Lower lobe of right lung (tissue), 2 donors: ENCODE results near the gene ZNF598. TPM values are rescaled to one million over a fixed set of nuclear protein-coding genes. Genes with fewer than 3 reads are reported as not detected.
"Not testable (repeated sequence)": the region's sequence is repeated elsewhere in the genome, so short reads cannot be mapped to it uniquely, and the experiment has no call there.

ENCODE experiments used
- ATAC-seq, 2 donors: fragments of 200-7000 bp; cut with Tn5 transposase; one replicate each; pipeline ENCODE4 v1.9.1; 2020 to 2022; ENCODE audit warnings: mild to moderate bottlenecking in 2 of 2, moderate library complexity in 2 of 2
- DNase-seq: peaks from one replicate; pipeline ENCODE4 v3.0.0-alpha.2; 2020
- H3K27ac ChIP-seq: fragments of 200-600 bp; one replicate; pipeline ENCODE4 v1.8.0; 2022
- H3K27me3 ChIP-seq: fragments of 200-600 bp; one replicate; pipeline ENCODE4 v1.8.0; 2022; ENCODE audit warnings: low read depth
- H3K36me3 ChIP-seq: fragments of 200-600 bp; one replicate; pipeline ENCODE4 v1.8.0; 2022; ENCODE audit warnings: mild to moderate bottlenecking
- H3K4me1 ChIP-seq: fragments of 200-600 bp; one replicate; pipeline ENCODE4 v1.8.0; 2022
- H3K4me3 ChIP-seq: fragments of 200-600 bp; one replicate; pipeline ENCODE4 v1.8.0; 2022; ENCODE audit warnings: mild to moderate bottlenecking
- H3K9me3 ChIP-seq: fragments of 200-600 bp; one replicate; pipeline ENCODE4 v1.8.0; 2022
- CTCF ChIP-seq: fragments of 200-600 bp; IDR thresholded peaks from one replicate; pipeline ENCODE4 v1.8.0; 2022; ENCODE audit warnings: antibody characterized with exemption, mild to moderate bottlenecking
- intact Hi-C: fragments of 100-400 bp; cut with DNase I; formaldehyde crosslinking; loops from one replicate; pipeline ENCODE4 v1.11.0; 2022
- total RNA-seq: library from RNA; stranded (reverse); fragmentation: NEBNext Ultra II Directional; extraction: Animal tissue kit (Norgen Biotek cat#: 25700); gene quantifications from one replicate; pipeline ENCODE4 v1.2.1, GENCODE V29; 2021
- donor health status: DM: no; HTN: yes; CAD: no; lungs with severe emphysema.

Gene ZNF598
- total RNA-seq, 1 donor from 2014 or later = 27.2 TPM

GRCh38 chr16:2015947-2016208 lies 6.3 kb upstream of the ZNF598 start:
- ATAC-seq (peak in 1 of 2 donors; percentile 40), DNase-seq (no peak)
- H3K36me3 ChIP-seq = no peaks in the 10 kb centered on the region
- H3K27me3 ChIP-seq = peaks cover 39% of the 10 kb centered on the region
- TF ChIP-seq CTCF = no peak
- intact Hi-C loops = no loop called here
- H3K4me3 ChIP-seq = no peak overlapping the region
- H3K9me3 ChIP-seq = no peaks in the 10 kb centered on the region
- H3K4me1 ChIP-seq = peaks cover 12% of the 10 kb centered on the region
- H3K27ac ChIP-seq = no peak overlapping the region

- H3K9me3 ChIP-seq = no peaks in the 10 kb centered on the region
- intact Hi-C loops = no loop called here
- ATAC-seq = peak; percentile 49 to 85
- peaks cover 14% of the 10 kb centered on the region for H3K4me1 ChIP-seq
- H3K27me3 ChIP-seq = peaks cover 33% of the 10 kb centered on the region
- H3K27ac ChIP-seq = no peak overlapping the region
- DNase-seq = peak; percentile 60
- H3K4me3 ChIP-seq = no peak overlapping the region
- TF ChIP-seq CTCF = no peak
- no peaks in the 10 kb centered on the region for H3K36me3 ChIP-seq
These were observed 5.7 kb upstream of the ZNF598 start for GRCh38 chr16:2015117-2015946.

DNA sequence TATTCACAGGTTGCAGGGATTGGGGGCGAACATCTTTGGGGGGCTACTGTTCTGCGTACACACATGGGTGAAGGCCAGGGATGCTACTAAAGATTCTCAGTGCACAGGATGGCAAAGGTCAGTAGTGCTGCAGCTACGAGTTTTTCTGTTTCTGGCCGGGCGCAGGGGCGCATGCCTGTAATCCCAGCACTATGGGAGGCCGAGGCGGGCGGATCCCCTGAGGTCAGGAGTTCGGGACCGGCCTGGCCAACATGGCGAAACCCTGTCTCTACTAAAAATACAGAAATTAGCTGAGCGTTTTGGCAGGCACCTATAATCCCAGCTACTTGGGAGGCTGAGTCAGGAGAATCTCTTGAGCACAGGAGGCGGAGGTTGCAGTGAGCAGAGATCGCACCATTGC lies 3.9 kb upstream of the ZNF598 start:
- no peak for TF ChIP-seq CTCF
- Histone ChIP-seq H3K9me3 (no peaks in the 10 kb centered on the region), H3K4me3 (no peak overlapping the region), H3K4me1 (peaks cover 11% of the 10 kb centered on the region), H3K27ac (no peak overlapping the region), H3K36me3 (no peaks in the 10 kb centered on the region), H3K27me3 (peaks cover 15% of the 10 kb centered on the region)
- intact Hi-C loops = no loop called here
- ATAC-seq (no peak), DNase-seq (no peak)

DNA sequence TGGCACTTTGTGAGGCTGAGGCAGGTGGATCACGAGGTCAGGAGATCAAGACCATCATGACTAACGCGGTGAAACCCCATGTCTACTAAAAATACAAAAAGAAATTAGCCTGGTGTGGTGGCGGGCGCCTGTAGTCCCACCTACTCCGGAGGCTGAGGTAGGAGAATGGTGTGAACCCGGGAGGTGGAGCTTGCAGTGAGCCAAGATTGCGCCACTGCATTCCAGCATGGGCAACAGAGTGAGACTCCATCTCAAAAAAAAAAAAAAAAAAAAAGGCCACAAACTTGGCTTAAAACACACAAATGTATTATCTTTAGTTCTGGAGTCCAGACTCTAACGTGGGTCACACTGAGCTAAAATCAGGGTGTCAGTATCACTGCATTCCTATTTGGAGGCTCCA lies 2.1 kb upstream of the ZNF598 start:
- H3K27ac ChIP-seq, H3K9me3 ChIP-seq, H3K4me3 ChIP-seq, intact Hi-C loops, H3K27me3 ChIP-seq, DNase-seq, ATAC-seq, H3K36me3 ChIP-seq: not testable (repeated sequence)
- peaks cover 29% of the 10 kb centered on the region for H3K4me1 ChIP-seq

GRCh38 chr16:2009164-2009711 lies 383 bp downstream of the ZNF598 start:
- ATAC-seq = peak; percentile 1 to 14
- no peaks in the 10 kb centered on the region for H3K36me3 ChIP-seq
- no peaks in the 10 kb centered on the region for H3K9me3 ChIP-seq
- no peak for DNase-seq
- intact Hi-C loops = no loop called here
- no peaks in the 10 kb centered on the region for H3K27me3 ChIP-seq
- no peak for TF ChIP-seq CTCF
- peak overlapping the region; percentile 95 for H3K27ac ChIP-seq
- H3K4me1 ChIP-seq = peaks cover 53% of the 10 kb centered on the region
- peak overlapping the region; percentile 93 for H3K4me3 ChIP-seq

DNA sequence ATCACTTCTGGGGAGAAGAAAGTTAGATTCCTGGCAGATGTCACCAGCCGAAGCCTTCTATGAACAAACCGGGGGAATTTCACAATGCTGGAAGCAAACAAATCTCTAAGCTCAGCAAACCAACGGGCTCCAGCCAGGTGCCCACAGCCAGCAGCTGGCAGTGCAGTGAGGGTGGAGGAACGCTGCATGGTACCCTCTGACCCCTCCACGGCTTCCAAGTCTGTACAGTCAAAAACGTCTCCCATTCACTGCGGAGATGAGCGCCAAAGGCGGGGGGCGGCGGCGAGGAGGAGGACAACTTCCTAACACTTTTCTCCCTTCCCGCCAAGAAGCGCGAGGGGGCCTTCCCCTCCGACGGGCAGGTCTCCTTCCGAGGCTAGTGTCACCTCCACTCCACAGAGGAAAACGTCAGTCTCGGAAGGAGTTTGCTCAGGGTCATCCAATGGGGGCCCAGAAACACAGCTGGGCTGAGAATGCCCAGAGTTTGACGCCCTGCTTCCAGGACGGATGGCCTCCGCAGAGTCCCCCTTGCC lies 924 bp downstream of the ZNF598 start:
- H3K27me3 ChIP-seq = no peaks in the 10 kb centered on the region
- peak overlapping the region; percentile 95 for H3K27ac ChIP-seq
- H3K4me3 ChIP-seq = peak overlapping the region; percentile 93
- no peak for TF ChIP-seq CTCF
- peaks cover 59% of the 10 kb centered on the region for H3K4me1 ChIP-seq
- no peaks in the 10 kb centered on the region for H3K9me3 ChIP-seq
- no peaks in the 10 kb centered on the region for H3K36me3 ChIP-seq
- DNase-seq (no peak), ATAC-seq (no peak)
- intact Hi-C loops = no loop called here
